Measurements from ENCODE around the gene LAYN.

LAYN gene

GRCh38 chr11:111571829-111572501 is 31.4 kb downstream of the LAYN start:
- H3K27ac ChIP-seq (ENCODE audit: poor library complexity, severe bottlenecking): no peak overlapping the region
- H3K36me3 ChIP-seq (ENCODE audit: low read depth): no peaks in the 10 kb centered on the region
- ATAC-seq (ENCODE audit: low read depth) (no peak), DNase-seq (ENCODE audit: low spot score) (no peak)
- H3K27me3 ChIP-seq (ENCODE audit: insufficient read depth, poor library complexity, severe bottlenecking): no peaks in the 10 kb centered on the region
- no peaks in the 10 kb centered on the region for H3K9me3 ChIP-seq (ENCODE audit: severe bottlenecking)
- no peak overlapping the region for H3K4me3 ChIP-seq (ENCODE audit: severe bottlenecking)
- no peak for TF ChIP-seq CTCF (IDR thresholded peaks at IDR 0.05; ENCODE audit: poor library complexity, severe bottlenecking)
- H3K4me1 ChIP-seq (ENCODE audit: insufficient read depth, poor library complexity, severe bottlenecking): no peaks in the 10 kb centered on the region

GRCh38 chr11:111572581-111572980 is 32.1 kb downstream of the LAYN start:
- TF ChIP-seq CTCF (IDR thresholded peaks at IDR 0.05; ENCODE audit: poor library complexity, severe bottlenecking): no peak
- Histone ChIP-seq H3K27me3 (ENCODE audit: insufficient read depth, poor library complexity, severe bottlenecking) (no peaks in the 10 kb centered on the region), H3K36me3 (ENCODE audit: low read depth) (no peaks in the 10 kb centered on the region), H3K4me3 (ENCODE audit: severe bottlenecking) (no peak overlapping the region), H3K9me3 (ENCODE audit: severe bottlenecking) (no peaks in the 10 kb centered on the region), H3K27ac (ENCODE audit: poor library complexity, severe bottlenecking) (no peak overlapping the region), H3K4me1 (ENCODE audit: insufficient read depth, poor library complexity, severe bottlenecking) (no peaks in the 10 kb centered on the region)
- no peak for ATAC-seq (ENCODE audit: low read depth)
- no peak for DNase-seq (ENCODE audit: low spot score)

- no peaks in the 10 kb centered on the region for H3K36me3 ChIP-seq (ENCODE audit: low read depth)
- ATAC-seq (ENCODE audit: low read depth) (no peak), DNase-seq (ENCODE audit: low spot score) (no peak)
- no peaks in the 10 kb centered on the region for H3K9me3 ChIP-seq (ENCODE audit: severe bottlenecking)
- H3K27me3 ChIP-seq (ENCODE audit: insufficient read depth, poor library complexity, severe bottlenecking): no peaks in the 10 kb centered on the region
- no peak for TF ChIP-seq CTCF (IDR thresholded peaks at IDR 0.05; ENCODE audit: poor library complexity, severe bottlenecking)
- no peaks in the 10 kb centered on the region for H3K4me1 ChIP-seq (ENCODE audit: insufficient read depth, poor library complexity, severe bottlenecking)
- H3K27ac ChIP-seq (ENCODE audit: poor library complexity, severe bottlenecking): no peak overlapping the region
- no peak overlapping the region for H3K4me3 ChIP-seq (ENCODE audit: severe bottlenecking)
Observed at GRCh38 chr11:111573821-111574249, 33.3 kb downstream of the LAYN start.

- ATAC-seq (ENCODE audit: low read depth) (peak; percentile 52; the same call in 1 of the 3 replicates), DNase-seq (ENCODE audit: low spot score) (no peak)
- no peaks in the 10 kb centered on the region for H3K27me3 ChIP-seq (ENCODE audit: insufficient read depth, poor library complexity, severe bottlenecking)
- no peaks in the 10 kb centered on the region for H3K36me3 ChIP-seq (ENCODE audit: low read depth)
- no peaks in the 10 kb centered on the region for H3K9me3 ChIP-seq (ENCODE audit: severe bottlenecking)
- H3K4me3 ChIP-seq (ENCODE audit: severe bottlenecking): no peak overlapping the region
- TF ChIP-seq CTCF (IDR thresholded peaks at IDR 0.05; ENCODE audit: poor library complexity, severe bottlenecking): peak; percentile 28
- no peak overlapping the region for H3K27ac ChIP-seq (ENCODE audit: poor library complexity, severe bottlenecking)
- H3K4me1 ChIP-seq (ENCODE audit: insufficient read depth, poor library complexity, severe bottlenecking): no peaks in the 10 kb centered on the region
Observed at GRCh38 chr11:111574373-111575225, 34.1 kb downstream of the LAYN start.
